Stimulated activated CD8-positive, alpha-beta memory T cell treated with anti-CD3 and anti-CD28 coated beads, Interleukin-2, amount 100 ng/mL, for 48 hours (primary cell): ENCODE data around the gene ANKRD66.

ENCODE experiments used
- DNase-seq, 2 donors: peaks; one replicate each; pipeline ENCODE4 v3.0.0-alpha.2; 2020; ENCODE audit warnings: low read depth in 2 of 2

The ANKRD66 gene

DNA sequence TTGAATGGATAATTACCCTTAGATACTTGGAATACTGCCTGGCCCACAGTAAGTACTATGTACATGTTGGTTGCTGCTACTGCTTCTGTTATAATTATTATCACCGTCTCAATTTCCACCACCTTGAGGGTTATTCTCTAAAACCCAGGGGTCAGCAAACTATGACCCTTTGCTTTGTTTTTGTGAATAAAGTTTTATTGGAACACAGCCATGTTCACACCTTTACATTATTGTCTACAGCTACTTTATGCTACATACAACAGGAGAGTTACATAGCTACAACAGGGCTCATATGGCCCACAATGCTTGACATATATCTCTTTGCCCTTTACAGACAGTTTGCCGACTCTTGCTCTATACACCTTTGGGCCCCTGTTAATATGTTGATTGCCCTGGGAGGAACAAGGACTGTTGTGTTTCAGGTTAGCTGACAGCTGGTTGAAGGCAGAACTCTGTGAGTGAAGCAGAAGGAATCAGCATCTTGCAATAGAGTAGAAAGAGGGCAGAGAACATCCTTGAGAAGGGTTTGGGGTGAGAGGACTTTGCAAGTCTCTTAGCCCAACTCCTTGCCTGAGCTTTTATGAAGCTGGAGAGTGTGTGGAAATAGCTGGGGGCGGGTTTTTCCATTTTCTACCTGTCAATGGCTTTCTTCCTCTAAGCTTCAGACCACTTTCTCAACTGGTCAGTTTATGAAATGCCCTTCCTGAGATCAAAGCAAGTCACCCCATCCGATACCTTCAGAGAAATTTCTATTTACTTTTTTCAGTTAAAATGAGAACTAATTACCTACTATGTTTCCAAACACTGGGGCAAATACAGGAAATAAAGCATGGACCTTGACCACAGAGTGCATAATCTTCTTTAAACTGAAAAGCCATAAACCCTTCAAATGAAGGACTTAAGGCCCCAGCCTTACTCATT is 43.0 kb downstream of the ANKRD66 start:
- no peak for DNase-seq

DNA sequence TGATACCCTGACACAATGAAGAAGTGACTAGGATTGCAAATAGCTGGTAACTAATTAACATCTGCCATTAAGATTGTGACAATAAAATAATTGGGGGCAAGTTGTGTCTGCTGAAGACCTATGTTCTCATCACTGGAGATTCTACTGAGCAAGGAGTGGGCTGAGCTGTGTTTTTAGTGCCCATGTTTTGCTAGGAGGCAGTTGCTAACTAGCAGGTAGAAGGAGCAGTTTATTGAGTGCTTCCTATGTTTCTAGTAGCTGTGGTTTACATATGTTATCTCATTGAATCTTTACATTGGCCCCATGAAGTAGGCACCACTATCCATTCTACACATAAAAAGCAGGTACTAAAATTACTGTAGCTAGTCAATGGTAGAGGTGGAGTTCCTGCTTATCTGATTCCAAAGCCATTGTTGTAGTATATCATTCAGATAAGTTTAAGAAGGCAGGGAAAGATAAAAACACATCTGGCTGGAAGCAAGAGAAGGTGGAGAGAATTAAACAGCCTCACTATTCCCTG is 43.7 kb downstream of the ANKRD66 start:
- DNase-seq = no peak

GRCh38 chr6:46792635-46793034 is 45.9 kb downstream of the ANKRD66 start:
- no peak for DNase-seq

DNA sequence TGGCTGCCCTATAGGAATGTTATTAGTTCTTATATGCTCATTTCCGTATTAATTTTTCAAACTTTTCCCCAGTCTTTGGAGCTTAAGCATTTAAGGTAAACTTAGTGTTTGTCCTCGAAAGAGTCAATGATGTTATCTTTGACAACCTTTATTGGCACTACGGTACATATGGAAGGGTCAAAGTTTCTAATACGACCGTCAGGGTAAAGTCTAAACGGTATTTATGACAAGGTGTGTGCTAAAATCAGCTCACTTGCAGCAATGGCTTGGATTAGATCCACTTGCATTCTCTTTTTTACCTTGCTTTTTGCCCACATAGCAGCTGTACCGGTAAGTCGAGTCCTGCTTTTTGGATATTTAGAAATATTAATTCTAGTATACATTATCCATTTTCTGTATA is 46.4 kb downstream of the ANKRD66 start, which contains the start of gene MEP1A:
MEP1A (plus strand) TSS at position 252 of the 400 bp plus-strand sequence; CDS start at position 262, 10 bp downstream.
- no peak for DNase-seq

DNA sequence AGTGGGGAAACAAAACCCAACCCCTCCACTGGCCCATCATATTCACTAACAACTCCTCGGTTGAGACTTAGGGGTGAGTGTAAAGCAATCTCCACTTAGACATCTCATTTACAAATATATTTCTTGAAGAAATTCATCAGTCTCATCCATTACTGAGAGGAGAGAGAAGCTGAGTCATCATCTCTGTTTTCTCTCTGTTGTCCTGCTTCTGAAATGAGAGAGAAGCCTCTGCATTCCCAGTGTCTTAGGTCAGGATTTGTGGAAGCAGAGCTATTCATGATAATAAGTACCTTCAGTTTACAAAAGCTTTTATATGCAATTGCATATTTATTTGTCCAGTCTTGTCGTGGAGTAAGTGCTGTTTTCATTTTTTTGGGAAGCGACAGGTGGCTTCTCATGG is 47.3 kb downstream of the ANKRD66 start:
- DNase-seq = no peak

DNA sequence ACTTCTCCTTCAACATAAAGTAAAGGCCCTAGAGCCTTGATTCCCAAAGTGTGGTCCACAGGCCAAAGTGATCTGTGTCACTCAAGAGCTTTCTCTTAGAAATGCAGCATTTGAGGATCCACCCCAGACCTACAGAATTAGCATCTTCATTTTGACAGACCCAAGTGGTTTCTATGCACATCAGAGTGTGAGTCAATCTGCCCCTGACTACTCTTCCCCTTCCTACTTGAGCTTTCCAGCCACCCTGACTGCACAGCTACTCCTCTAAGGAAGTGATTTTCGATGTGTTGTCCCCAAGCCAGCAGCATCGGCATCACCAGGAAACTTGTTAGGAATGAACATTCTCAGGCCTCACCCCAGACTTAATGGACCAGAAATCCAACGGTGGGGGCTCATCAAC is 49.1 kb downstream of the ANKRD66 start:
- no peak for DNase-seq

DNA sequence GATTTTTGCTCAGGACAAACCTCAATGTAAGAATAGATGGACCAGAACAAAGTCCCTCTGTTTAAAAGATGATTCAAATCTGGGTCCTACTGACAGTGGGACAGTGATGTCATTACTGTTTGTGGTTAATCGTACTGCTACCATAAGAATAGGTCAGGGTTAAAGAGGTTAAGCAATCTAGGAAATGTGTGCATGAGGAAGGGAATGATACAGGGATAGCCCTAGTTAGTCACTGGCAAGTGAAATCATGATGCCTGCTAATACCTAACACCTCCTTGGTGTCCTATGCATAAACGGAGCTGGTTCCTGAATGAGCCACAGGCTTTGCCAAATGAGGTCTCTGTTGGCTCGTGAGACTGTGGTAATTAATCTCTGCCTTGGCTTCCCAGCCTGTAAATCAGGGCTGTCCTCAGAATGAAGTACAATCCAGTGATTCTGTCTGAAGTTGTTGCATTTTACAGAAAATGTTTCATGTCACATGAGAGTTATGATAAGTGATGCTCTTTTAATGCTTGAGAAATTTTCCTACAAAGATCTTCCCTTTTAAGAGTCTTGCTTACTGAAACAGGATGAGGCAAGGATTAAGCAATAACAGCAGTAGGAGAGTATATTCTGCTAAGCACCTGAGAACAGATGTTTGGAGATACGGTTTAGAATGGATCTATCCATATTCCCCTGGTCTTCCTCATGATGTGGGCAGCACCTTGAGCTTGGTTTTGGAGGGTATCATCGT is 50.3 kb downstream of the ANKRD66 start:
- no peak for DNase-seq

GRCh38 chr6:46799657-46800056 is 52.9 kb downstream of the ANKRD66 start:
- DNase-seq = no peak

GRCh38 chr6:46808806-46809205 is 62.1 kb downstream of the ANKRD66 start:
- no peak for DNase-seq
